ENCODE results near the gene PLEKHA7. TPM values are rescaled to one million over a fixed set of nuclear protein-coding genes. Genes with fewer than 3 reads are reported as not detected.

Gene PLEKHA7
- polyA plus RNA-seq, 1 of the 3 experiments (the other 2 are of a cell fraction): 0.12 TPM

- Histone ChIP-seq H3K9me3 (no peaks in the 10 kb centered on the region), H3K4me2 (no peak overlapping the region), H3K9ac (no peak overlapping the region), H3K9me2 (no peaks in the 10 kb centered on the region), H3F3A (replicated peaks; ENCODE audit: insufficient read depth) (no peaks in the 10 kb centered on the region), H3K27ac (ENCODE audit: low read depth in 2 of 2, low read length in 1 of 2) (no peak overlapping the region), H4K20me1 (ENCODE audit: insufficient read depth) (no peaks in the 10 kb centered on the region), H3K4me3 (ENCODE audit: low read depth in 2 of 2, low read length in 1 of 2) (no peak overlapping the region), H3K79me2 (ENCODE audit: insufficient read depth) (no peaks in the 10 kb centered on the region), H3K36me3 (replicated peaks in 1 of 2; ENCODE audit: control insufficient read depth in 1 of 2, insufficient read depth in 2 of 2, low read length in 1 of 2) (no peaks in the 10 kb centered on the region), H3K4me1 (ENCODE audit: control insufficient read depth in 1 of 2, insufficient read depth in 2 of 2, low read depth in 1 of 2, low read length in 1 of 2) (peaks cover 2 to 4% of the 10 kb centered on the region in 2 experiments; a peak in 2 of 4 replicates), H2AFZ (ENCODE audit: low read depth) (no peak overlapping the region), H3K27me3 (ENCODE audit: insufficient read depth) (no peaks in the 10 kb centered on the region)
- TF ChIP-seq RAD21 (IDR thresholded peaks at IDR 0.05; ENCODE audit: low read length) (no peak), TAF1 (IDR thresholded peaks at IDR 0.05; ENCODE audit: borderline replicate concordance, low read depth, low read length) (no peak), MXI1 (IDR thresholded peaks at IDR 0.05; ENCODE audit: low read depth, low read length) (no peak), RXRA (IDR thresholded peaks at IDR 0.05; ENCODE audit: borderline replicate concordance, low read depth) (no peak), YY1 (IDR thresholded peaks at IDR 0.05; ENCODE audit: low read depth) (no peak), SIN3A (IDR thresholded peaks at IDR 0.05; ENCODE audit: borderline replicate concordance, low read depth, low read length) (no peak), SMC3 (IDR thresholded peaks at IDR 0.05; ENCODE audit: low read depth, low read length) (no peak), ELF1 (IDR thresholded peaks at IDR 0.05) (no peak), GABPA (IDR thresholded peaks at IDR 0.05; ENCODE audit: low read depth) (no peak), FOXJ3 (CRISPR knock-in tag; IDR thresholded peaks at IDR 0.05) (no peak), TCF12 (IDR thresholded peaks at IDR 0.05) (no peak), GATA2 (CRISPR knock-in tag; IDR thresholded peaks at IDR 0.05) (no peak), USF2 (IDR thresholded peaks at IDR 0.05; ENCODE audit: borderline replicate concordance, low read depth, low read length) (no peak), USF1 (IDR thresholded peaks at IDR 0.05; ENCODE audit: borderline replicate concordance, low read depth) (no peak)
- TF ChIP-seq, protein P1, sequence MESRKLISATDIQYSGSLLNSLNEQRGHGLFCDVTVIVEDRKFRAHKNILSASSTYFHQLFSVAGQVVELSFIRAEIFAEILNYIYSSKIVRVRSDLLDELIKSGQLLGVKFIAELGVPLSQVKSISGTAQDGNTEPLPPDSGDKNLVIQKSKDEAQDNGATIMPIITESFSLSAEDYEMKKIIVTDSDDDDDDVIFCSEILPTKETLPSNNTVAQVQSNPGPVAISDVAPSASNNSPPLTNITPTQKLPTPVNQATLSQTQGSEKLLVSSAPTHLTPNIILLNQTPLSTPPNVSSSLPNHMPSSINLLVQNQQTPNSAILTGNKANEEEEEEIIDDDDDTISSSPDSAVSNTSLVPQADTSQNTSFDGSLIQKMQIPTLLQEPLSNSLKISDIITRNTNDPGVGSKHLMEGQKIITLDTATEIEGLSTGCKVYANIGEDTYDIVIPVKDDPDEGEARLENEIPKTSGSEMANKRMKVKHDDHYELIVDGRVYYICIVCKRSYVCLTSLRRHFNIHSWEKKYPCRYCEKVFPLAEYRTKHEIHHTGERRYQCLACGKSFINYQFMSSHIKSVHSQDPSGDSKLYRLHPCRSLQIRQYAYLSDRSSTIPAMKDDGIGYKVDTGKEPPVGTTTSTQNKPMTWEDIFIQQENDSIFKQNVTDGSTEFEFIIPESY (IDR thresholded peaks at IDR 0.05; ENCODE audit: borderline replicate concordance, low read depth): no peak
- TF ChIP-seq, protein P2, sequence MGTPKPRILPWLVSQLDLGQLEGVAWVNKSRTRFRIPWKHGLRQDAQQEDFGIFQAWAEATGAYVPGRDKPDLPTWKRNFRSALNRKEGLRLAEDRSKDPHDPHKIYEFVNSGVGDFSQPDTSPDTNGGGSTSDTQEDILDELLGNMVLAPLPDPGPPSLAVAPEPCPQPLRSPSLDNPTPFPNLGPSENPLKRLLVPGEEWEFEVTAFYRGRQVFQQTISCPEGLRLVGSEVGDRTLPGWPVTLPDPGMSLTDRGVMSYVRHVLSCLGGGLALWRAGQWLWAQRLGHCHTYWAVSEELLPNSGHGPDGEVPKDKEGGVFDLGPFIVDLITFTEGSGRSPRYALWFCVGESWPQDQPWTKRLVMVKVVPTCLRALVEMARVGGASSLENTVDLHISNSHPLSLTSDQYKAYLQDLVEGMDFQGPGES (IDR thresholded peaks at IDR 0.05; ENCODE audit: low read depth, low read length): no peak
- TF ChIP-seq, protein P3, sequence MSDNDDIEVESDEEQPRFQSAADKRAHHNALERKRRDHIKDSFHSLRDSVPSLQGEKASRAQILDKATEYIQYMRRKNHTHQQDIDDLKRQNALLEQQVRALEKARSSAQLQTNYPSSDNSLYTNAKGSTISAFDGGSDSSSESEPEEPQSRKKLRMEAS (IDR thresholded peaks at IDR 0.05; ENCODE audit: low read depth): no peak
- TF ChIP-seq, protein P4, sequence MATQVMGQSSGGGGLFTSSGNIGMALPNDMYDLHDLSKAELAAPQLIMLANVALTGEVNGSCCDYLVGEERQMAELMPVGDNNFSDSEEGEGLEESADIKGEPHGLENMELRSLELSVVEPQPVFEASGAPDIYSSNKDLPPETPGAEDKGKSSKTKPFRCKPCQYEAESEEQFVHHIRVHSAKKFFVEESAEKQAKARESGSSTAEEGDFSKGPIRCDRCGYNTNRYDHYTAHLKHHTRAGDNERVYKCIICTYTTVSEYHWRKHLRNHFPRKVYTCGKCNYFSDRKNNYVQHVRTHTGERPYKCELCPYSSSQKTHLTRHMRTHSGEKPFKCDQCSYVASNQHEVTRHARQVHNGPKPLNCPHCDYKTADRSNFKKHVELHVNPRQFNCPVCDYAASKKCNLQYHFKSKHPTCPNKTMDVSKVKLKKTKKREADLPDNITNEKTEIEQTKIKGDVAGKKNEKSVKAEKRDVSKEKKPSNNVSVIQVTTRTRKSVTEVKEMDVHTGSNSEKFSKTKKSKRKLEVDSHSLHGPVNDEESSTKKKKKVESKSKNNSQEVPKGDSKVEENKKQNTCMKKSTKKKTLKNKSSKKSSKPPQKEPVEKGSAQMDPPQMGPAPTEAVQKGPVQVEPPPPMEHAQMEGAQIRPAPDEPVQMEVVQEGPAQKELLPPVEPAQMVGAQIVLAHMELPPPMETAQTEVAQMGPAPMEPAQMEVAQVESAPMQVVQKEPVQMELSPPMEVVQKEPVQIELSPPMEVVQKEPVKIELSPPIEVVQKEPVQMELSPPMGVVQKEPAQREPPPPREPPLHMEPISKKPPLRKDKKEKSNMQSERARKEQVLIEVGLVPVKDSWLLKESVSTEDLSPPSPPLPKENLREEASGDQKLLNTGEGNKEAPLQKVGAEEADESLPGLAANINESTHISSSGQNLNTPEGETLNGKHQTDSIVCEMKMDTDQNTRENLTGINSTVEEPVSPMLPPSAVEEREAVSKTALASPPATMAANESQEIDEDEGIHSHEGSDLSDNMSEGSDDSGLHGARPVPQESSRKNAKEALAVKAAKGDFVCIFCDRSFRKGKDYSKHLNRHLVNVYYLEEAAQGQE (IDR thresholded peaks at IDR 0.05; ENCODE audit: low read depth, low read length): no peak
- WGBS (ENCODE audit: low lambda C conversion rate): 79% methylated on average over 15 of the region's 23 CpGs
- no peak for DNase-seq
- ChIA-PET POLR2A (interaction anchor here (0.6 kb wide), 1 partner anchor 262 kb away, joined by 3 read pairs; the partner anchor contains the start of gene RPS13), CTCF (interaction anchor here (0.6 to 2.6 kb wide), 6 partner anchors 21 to 920 kb away, joined by 3 to 13 read pairs (median 4); no protein-coding TSS in a partner anchor)
Measured at GRCh38 chr11:16815047-16815767, 199.0 kb downstream of the PLEKHA7 start.
